Stomach smooth muscle (tissue), 2 donors: ENCODE results near the gene TALDO1.

Source experiments
- H3K27ac ChIP-seq: one replicate; pipeline ENCODE4 v1.7.0; 2013; ENCODE audit warnings: mild to moderate bottlenecking, low read length, inconsistent platforms
- H3K27me3 ChIP-seq, 2 donors: one replicate each; pipeline ENCODE4 v1.7.0; 2013; ENCODE audit warnings: low read length in 2 of 2; ENCODE audit not compliant: insufficient read depth in 2 of 2, control insufficient read depth in 1 of 2
- H3K36me3 ChIP-seq, 2 donors: one replicate each; pipeline ENCODE4 v1.7.0; 2013; ENCODE audit warnings: low read length in 2 of 2; ENCODE audit not compliant: control insufficient read depth in 2 of 2, insufficient read depth in 2 of 2
- H3K4me1 ChIP-seq: one replicate; pipeline ENCODE4 v1.7.0; 2013; ENCODE audit warnings: low read length; ENCODE audit not compliant: control insufficient read depth, insufficient read depth
- H3K4me3 ChIP-seq, 2 donors: one replicate each; pipeline ENCODE4 v1.7.0; 2013; ENCODE audit warnings: low read length in 2 of 2
- H3K9ac ChIP-seq, 2 donors: one replicate each; pipeline ENCODE4 v1.7.0; 2013; ENCODE audit warnings: low read length in 2 of 2, mild to moderate bottlenecking in 1 of 2
- H3K9me3 ChIP-seq, 2 donors: one replicate each; pipeline ENCODE4 v1.7.0; 2013; ENCODE audit warnings: low read length in 2 of 2; ENCODE audit not compliant: control insufficient read depth in 2 of 2
- donor health status: healthy.
- donor health status: Pancreatic carcinoma.

Gene TALDO1

DNA sequence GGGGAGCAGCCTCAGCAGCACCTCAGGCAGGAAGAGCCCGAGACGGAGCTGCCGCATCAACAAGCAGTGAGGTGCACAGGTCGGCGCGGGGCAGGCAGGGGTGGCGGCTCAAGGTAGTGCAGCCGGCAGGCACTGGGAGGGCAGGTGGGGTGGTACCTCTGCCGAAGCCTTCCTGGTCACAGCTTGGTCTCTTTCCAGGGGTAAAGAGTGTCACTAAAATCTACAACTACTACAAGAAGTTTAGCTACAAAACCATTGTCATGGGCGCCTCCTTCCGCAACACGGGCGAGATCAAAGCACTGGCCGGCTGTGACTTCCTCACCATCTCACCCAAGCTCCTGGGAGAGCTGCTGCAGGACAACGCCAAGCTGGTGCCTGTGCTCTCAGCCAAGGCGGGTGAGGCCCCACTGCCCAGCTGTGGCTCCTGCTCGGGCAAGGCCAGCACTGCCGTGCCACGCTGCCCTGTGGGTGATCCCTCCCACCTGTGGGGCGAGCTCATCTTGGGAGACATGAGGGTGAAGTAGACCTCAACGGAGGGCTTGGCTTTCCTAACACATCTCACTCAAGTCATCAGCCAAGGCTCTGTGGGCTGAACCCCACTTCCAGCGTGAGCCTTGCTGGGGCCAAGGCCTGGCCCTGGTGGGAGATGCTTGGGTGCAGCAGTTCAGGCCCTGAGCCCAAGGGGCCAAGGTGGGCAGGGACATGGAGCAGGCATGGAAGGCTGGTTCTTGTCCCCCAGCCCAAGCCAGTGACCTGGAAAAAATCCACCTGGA, 16.5 kb downstream of the TALDO1 start:
- no peak overlapping the region for H3K27ac ChIP-seq
- H3K27me3 ChIP-seq = no peaks in the 10 kb centered on the region
- H3K9ac ChIP-seq = no peak overlapping the region
- no peaks in the 10 kb centered on the region for H3K4me1 ChIP-seq
- H3K36me3 ChIP-seq = peaks cover 26 to 44% of the 10 kb centered on the region in 2 donors
- no peaks in the 10 kb centered on the region for H3K9me3 ChIP-seq
- no peak overlapping the region for H3K4me3 ChIP-seq

DNA sequence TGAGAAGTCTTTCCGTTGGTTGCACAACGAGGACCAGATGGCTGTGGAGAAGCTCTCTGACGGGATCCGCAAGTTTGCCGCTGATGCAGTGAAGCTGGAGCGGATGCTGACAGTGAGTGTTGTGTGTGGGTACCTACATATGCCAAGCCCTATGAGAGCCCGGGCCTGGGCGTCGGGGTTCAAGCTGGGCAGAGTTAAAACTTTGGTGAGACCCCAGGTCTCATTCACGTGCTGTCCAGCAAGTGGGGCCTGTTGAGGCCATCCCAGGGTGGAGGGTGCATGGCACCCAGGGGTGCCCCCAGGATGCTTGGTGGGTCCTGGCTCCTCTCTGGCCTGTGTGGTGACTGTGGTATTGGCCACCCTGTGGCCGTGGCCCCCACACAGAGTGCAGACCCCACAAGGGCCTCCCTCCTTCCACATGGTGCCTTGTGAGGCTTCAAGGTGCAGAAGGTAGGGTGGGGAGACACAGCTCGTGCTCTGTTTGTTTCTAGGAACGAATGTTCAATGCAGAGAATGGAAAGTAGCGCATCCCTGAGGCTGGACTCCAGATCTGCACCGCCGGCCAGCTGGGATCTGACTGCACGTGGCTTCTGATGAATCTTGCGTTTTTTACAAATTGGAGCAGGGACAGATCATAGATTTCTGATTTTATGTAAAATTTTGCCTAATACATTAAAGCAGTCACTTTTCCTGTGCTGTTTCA, 17.2 kb downstream of the TALDO1 start:
- H3K9ac ChIP-seq = no peak overlapping the region
- peaks cover 24 to 42% of the 10 kb centered on the region in 2 donors for H3K36me3 ChIP-seq
- H3K27me3 ChIP-seq = no peaks in the 10 kb centered on the region
- H3K9me3 ChIP-seq = no peaks in the 10 kb centered on the region
- no peak overlapping the region for H3K27ac ChIP-seq
- H3K4me1 ChIP-seq = no peaks in the 10 kb centered on the region
- no peak overlapping the region for H3K4me3 ChIP-seq

DNA sequence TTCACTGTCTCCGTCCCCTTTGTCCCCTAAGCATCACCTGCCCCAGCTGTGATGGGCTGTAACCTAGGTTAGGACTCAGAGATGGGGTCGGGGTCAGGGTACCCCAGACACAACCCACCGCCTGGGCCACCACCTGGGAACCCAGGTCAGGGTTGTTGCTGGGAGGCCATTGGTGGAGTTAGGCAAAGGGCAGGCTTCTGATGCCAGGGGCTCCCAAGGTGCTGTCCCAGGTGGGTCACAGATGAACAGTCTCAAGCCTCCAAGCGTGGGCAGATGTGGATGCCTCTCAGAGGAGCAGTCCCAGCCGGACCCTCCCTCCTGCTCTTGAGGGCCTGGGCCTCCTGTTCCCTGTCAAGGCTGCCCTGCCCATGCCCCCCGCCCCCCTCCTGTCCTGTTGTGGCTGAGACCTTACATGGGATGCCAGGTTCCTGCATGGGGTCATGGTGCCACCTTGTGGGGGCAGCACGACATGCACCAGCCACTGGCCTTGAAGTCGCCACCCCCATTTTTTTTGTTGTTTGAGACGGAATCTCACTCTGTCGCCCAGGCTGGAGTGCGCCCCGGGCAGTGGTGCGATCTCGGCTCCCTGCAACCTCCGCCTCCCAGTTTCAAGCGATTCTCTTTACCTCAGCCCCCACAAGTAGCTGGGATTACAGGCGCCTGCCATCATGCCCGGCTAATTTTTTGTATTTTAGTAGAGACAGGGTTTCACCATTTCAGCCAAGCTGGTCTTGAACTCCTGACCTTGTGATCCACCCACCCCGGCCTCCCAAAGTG, 17.9 kb downstream of the TALDO1 start:
- H3K27me3 ChIP-seq = no peaks in the 10 kb centered on the region
- no peak overlapping the region for H3K4me3 ChIP-seq
- H3K4me1 ChIP-seq = no peaks in the 10 kb centered on the region
- peak overlapping the region; percentile 31 for H3K27ac ChIP-seq
- no peak overlapping the region for H3K9ac ChIP-seq
- H3K9me3 ChIP-seq = no peaks in the 10 kb centered on the region
- peaks cover 22 to 39% of the 10 kb centered on the region in 2 donors for H3K36me3 ChIP-seq

GRCh38 chr11:765802-766091, 18.5 kb downstream of the TALDO1 start:
- H3K27ac ChIP-seq = no peak overlapping the region
- no peaks in the 10 kb centered on the region for H3K9me3 ChIP-seq
- H3K27me3 ChIP-seq = no peaks in the 10 kb centered on the region
- H3K4me3 ChIP-seq = no peak overlapping the region
- H3K9ac ChIP-seq = no peak overlapping the region
- peaks cover 22 to 35% of the 10 kb centered on the region in 2 donors for H3K36me3 ChIP-seq
- H3K4me1 ChIP-seq = no peaks in the 10 kb centered on the region

- Histone ChIP-seq H3K36me3 (peaks cover 22 to 38% of the 10 kb centered on the region in 2 donors), H3K27ac (no peak overlapping the region), H3K27me3 (no peaks in the 10 kb centered on the region), H3K4me1 (no peaks in the 10 kb centered on the region), H3K9me3 (no peaks in the 10 kb centered on the region), H3K9ac (no peak overlapping the region), H3K4me3 (no peak overlapping the region)
Measured at GRCh38 chr11:766106-766935, 19.1 kb downstream of the TALDO1 start.

- Histone ChIP-seq H3K36me3 (peaks cover 22 to 34% of the 10 kb centered on the region in 2 donors), H3K27ac (no peak overlapping the region), H3K4me3 (no peak overlapping the region), H3K9me3 (no peaks in the 10 kb centered on the region), H3K27me3 (no peaks in the 10 kb centered on the region), H3K4me1 (no peaks in the 10 kb centered on the region), H3K9ac (no peak overlapping the region)
Measured at GRCh38 chr11:766936-767210, 19.6 kb downstream of the TALDO1 start.

GRCh38 chr11:767238-767637, 20.0 kb downstream of the TALDO1 start:
- Histone ChIP-seq H3K9ac (no peak overlapping the region), H3K27me3 (no peaks in the 10 kb centered on the region), H3K9me3 (no peaks in the 10 kb centered on the region), H3K27ac (no peak overlapping the region), H3K36me3 (peaks cover 22 to 33% of the 10 kb centered on the region in 2 donors), H3K4me1 (no peaks in the 10 kb centered on the region), H3K4me3 (no peak overlapping the region)

GRCh38 chr11:769887-770641, 22.8 kb downstream of the TALDO1 start:
- H3K27ac ChIP-seq = no peak overlapping the region
- peaks cover 13 to 20% of the 10 kb centered on the region in 2 donors for H3K36me3 ChIP-seq
- H3K9ac ChIP-seq = no peak overlapping the region
- no peak overlapping the region for H3K4me3 ChIP-seq
- H3K27me3 ChIP-seq = no peaks in the 10 kb centered on the region
- H3K4me1 ChIP-seq = peaks cover 14% of the 10 kb centered on the region
- no peaks in the 10 kb centered on the region for H3K9me3 ChIP-seq

DNA sequence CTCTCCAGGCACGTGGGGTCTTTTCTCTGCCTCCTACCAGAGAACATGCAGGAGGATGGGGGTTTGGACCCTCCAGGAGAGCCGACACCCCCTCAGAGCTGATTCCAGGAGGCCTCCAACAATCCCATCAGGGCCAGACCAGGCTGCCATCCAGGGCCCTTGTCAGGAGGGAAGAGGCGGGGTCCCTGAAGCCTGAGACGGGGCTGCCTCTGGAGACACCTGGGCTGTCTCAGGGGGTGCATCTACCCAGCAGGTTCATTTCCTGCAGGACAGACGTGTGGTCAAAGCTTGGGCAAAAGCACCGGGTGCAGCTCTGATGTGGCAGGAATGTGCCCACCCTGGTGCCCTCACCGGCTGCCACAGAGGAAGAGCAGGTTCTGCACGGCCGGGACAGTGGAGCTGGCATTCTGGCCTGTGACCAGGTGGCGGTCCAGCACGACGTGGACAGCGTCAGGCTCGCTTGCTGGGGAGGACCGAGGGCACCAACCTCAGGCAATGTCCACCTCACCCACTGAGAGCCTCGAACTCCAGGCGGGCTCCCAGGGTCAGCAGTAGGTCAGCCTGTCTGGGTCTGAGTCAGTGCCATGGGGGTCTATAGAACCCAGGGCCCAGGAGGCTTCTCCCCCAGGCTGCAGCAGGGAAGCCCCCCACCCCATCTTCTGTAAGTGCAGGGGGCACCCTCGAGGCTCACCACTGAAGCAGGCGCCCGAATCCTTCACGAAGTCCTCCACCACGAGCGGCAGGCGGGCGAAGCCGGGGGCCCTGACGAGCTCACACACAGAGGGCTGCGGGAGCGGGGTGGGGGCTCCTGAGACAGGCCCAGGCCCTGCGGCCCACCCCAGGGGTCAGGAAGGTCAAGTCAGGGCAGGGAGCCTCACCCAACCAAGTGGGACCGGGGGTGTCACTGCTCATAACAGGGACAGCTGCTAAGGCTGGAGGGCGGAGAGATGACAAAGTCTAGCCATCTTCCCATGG, 23.7 kb downstream of the TALDO1 start:
- Histone ChIP-seq H3K9me3 (no peaks in the 10 kb centered on the region), H3K27ac (no peak overlapping the region), H3K4me3 (no peak overlapping the region), H3K36me3 (peaks cover 13 to 19% of the 10 kb centered on the region in 2 donors), H3K4me1 (peaks cover 22% of the 10 kb centered on the region), H3K27me3 (no peaks in the 10 kb centered on the region), H3K9ac (no peak overlapping the region)
